ENCODE measurements around the gene LRP8. TPM values are rescaled to one million over a fixed set of nuclear protein-coding genes. Genes with fewer than 3 reads are reported as not detected.

LRP8 gene
- total RNA-seq, 1 donor from 2014 or later, result 4.4 TPM

- TF ChIP-seq CTCF (IDR thresholded peaks at IDR 0.05; ENCODE audit: unreplicated experiment), result no peak
- Mint-ChIP-seq H3K27me3 (peaks cover 48% of the 10 kb centered on the region), H3K27ac (no peak overlapping the region), H3K4me1 (ENCODE audit: low read depth) (no peaks in the 10 kb centered on the region), H3K4me3 (ENCODE audit: low read depth) (no peak overlapping the region), H3K36me3 (ENCODE audit: insufficient read depth) (no peaks in the 10 kb centered on the region), H3K9me3 (ENCODE audit: low read depth) (no peaks in the 10 kb centered on the region)
- no peak for DNase-seq (ENCODE audit: low spot score, unreplicated experiment)
These were observed 6.9 kb upstream of the LRP8 start for GRCh38 chr1:53334781-53335180.

GRCh38 chr1:53334312-53334711 is 6.4 kb upstream of the LRP8 start:
- Mint-ChIP-seq H3K4me3 (ENCODE audit: low read depth) (no peak overlapping the region), H3K4me1 (ENCODE audit: low read depth) (no peaks in the 10 kb centered on the region), H3K36me3 (ENCODE audit: insufficient read depth) (no peaks in the 10 kb centered on the region), H3K27me3 (peaks cover 52% of the 10 kb centered on the region), H3K9me3 (ENCODE audit: low read depth) (no peaks in the 10 kb centered on the region), H3K27ac (no peak overlapping the region)
- DNase-seq (ENCODE audit: low spot score, unreplicated experiment), result no peak
- no peak for TF ChIP-seq CTCF (IDR thresholded peaks at IDR 0.05; ENCODE audit: unreplicated experiment)

- peak; percentile 1 for DNase-seq (ENCODE audit: low spot score, unreplicated experiment)
- TF ChIP-seq CTCF (IDR thresholded peaks at IDR 0.05; ENCODE audit: unreplicated experiment), result no peak
- Mint-ChIP-seq H3K9me3 (ENCODE audit: low read depth) (no peaks in the 10 kb centered on the region), H3K4me3 (ENCODE audit: low read depth) (no peak overlapping the region), H3K27me3 (peaks cover 55% of the 10 kb centered on the region), H3K27ac (no peak overlapping the region), H3K36me3 (ENCODE audit: insufficient read depth) (no peaks in the 10 kb centered on the region), H3K4me1 (ENCODE audit: low read depth) (peaks cover 2% of the 10 kb centered on the region)
These were observed 5.0 kb upstream of the LRP8 start for GRCh38 chr1:53332833-53333232.

GRCh38 chr1:53332186-53332564 is 4.3 kb upstream of the LRP8 start:
- H3K36me3 Mint-ChIP-seq (ENCODE audit: insufficient read depth), result no peaks in the 10 kb centered on the region
- peaks cover 55% of the 10 kb centered on the region for H3K27me3 Mint-ChIP-seq
- no peak for TF ChIP-seq CTCF (IDR thresholded peaks at IDR 0.05; ENCODE audit: unreplicated experiment)
- H3K4me1 Mint-ChIP-seq (ENCODE audit: low read depth), result peaks cover 2% of the 10 kb centered on the region
- no peak overlapping the region for H3K27ac Mint-ChIP-seq
- H3K9me3 Mint-ChIP-seq (ENCODE audit: low read depth), result no peaks in the 10 kb centered on the region
- no peak for DNase-seq (ENCODE audit: low spot score, unreplicated experiment)
- H3K4me3 Mint-ChIP-seq (ENCODE audit: low read depth), result no peak overlapping the region

GRCh38 chr1:53331446-53332185 is 3.7 kb upstream of the LRP8 start:
- Mint-ChIP-seq H3K27ac (no peak overlapping the region), H3K27me3 (peaks cover 61% of the 10 kb centered on the region), H3K4me3 (ENCODE audit: low read depth) (no peak overlapping the region), H3K4me1 (ENCODE audit: low read depth) (peaks cover 6% of the 10 kb centered on the region), H3K36me3 (ENCODE audit: insufficient read depth) (no peaks in the 10 kb centered on the region), H3K9me3 (ENCODE audit: low read depth) (no peaks in the 10 kb centered on the region)
- peak; percentile 7 for DNase-seq (ENCODE audit: low spot score, unreplicated experiment)
- no peak for TF ChIP-seq CTCF (IDR thresholded peaks at IDR 0.05; ENCODE audit: unreplicated experiment)
